DOHH2 (cell line): Measurements from ENCODE around the gene PDE8B.

ENCODE experiments used
- H3F3A ChIP-seq: fragments of 200-600 bp; sonication (generic), shearing (Covaris generic); 2 replicates; pipeline ENCODE4 v1.6.0; 2016; ENCODE audit warnings: antibody characterized with exemption, mild to moderate bottlenecking; ENCODE audit not compliant: control insufficient read depth, insufficient read depth
- H3K27ac ChIP-seq: fragments of 200-600 bp; sonication (generic); 2 replicates; pipeline ENCODE4 v1.5.1; 2014; ENCODE audit warnings: low read depth, mild to moderate bottlenecking, low read length, moderate library complexity
- H3K27me3 ChIP-seq: fragments of 200-600 bp; sonication (generic); 2 replicates; pipeline ENCODE4 v1.6.1; 2014; ENCODE audit warnings: mild to moderate bottlenecking, low read length, mixed read lengths; ENCODE audit not compliant: control insufficient read depth
- H3K36me3 ChIP-seq: fragments of 200-600 bp; sonication (generic); 2 replicates; pipeline ENCODE4 v1.6.1; 2014; ENCODE audit warnings: mild to moderate bottlenecking, low read length, moderate library complexity, mixed read lengths; ENCODE audit not compliant: control insufficient read depth
- H3K4me1 ChIP-seq: fragments of 200-600 bp; sonication (generic); 2 replicates; pipeline ENCODE4 v1.6.1; 2014; ENCODE audit warnings: mild to moderate bottlenecking, low read length, mixed read lengths; ENCODE audit not compliant: control insufficient read depth
- H3K4me2 ChIP-seq: fragments of 200-600 bp; sonication (generic); 2 replicates; pipeline ENCODE4 v1.6.0; 2014; ENCODE audit warnings: mild to moderate bottlenecking, low read length, moderate library complexity
- H3K4me3 ChIP-seq: fragments of 200-600 bp; sonication (generic); 2 replicates; pipeline ENCODE4 v1.5.1; 2014; ENCODE audit warnings: mild to moderate bottlenecking, low read length, mixed read lengths
- H3K79me2 ChIP-seq: fragments of 200-600 bp; sonication (generic); 2 replicates; pipeline ENCODE4 v1.6.1; 2014; ENCODE audit warnings: mild to moderate bottlenecking, low read length, mixed read lengths; ENCODE audit not compliant: control insufficient read depth
- H3K9me2 ChIP-seq: fragments of 200-600 bp; sonication (generic); replicated peaks from 2 replicates; pipeline ENCODE4 v1.6.1; 2014; ENCODE audit warnings: mild to moderate bottlenecking, low read length, mixed read lengths; ENCODE audit not compliant: control insufficient read depth
- H3K9me3 ChIP-seq: fragments of 200-600 bp; sonication (generic); 2 replicates; pipeline ENCODE4 v1.6.1; 2014; ENCODE audit warnings: antibody characterized with exemption, low read length, mixed read lengths; ENCODE audit not compliant: control insufficient read depth, insufficient read depth
- H4K20me1 ChIP-seq: fragments of 200-600 bp; sonication (generic); 2 replicates; pipeline ENCODE4 v1.6.0; 2014; ENCODE audit warnings: low read depth, mild to moderate bottlenecking, antibody characterized with exemption, low read length, moderate library complexity; ENCODE audit not compliant: control insufficient read depth, insufficient read depth
- CTCF ChIP-seq: fragments of 200-600 bp; sonication (generic); IDR thresholded peaks from one replicate; pipeline ENCODE4 v1.5.1; 2014; ENCODE audit warnings: antibody characterized with exemption, mild to moderate bottlenecking, low read depth, low read length; ENCODE audit not compliant: poor library complexity, severe bottlenecking
- EZH2phosphoT487 ChIP-seq: fragments of 200-600 bp; sonication (generic); IDR thresholded peaks from 2 replicates; pipeline ENCODE4 v1.6.1; 2017; ENCODE audit warnings: borderline replicate concordance, mild to moderate bottlenecking, antibody characterized with exemption, low read length, moderate library complexity, mixed read lengths

The PDE8B gene

GRCh38 chr5:77170196-77170890 lies 40.1 kb upstream of the PDE8B start:
- Histone ChIP-seq H3K4me3 (no peak overlapping the region), H3K4me1 (no peaks in the 10 kb centered on the region), H4K20me1 (no peaks in the 10 kb centered on the region), H3K9me3 (no peaks in the 10 kb centered on the region), H3K27ac (no peak overlapping the region), H3K4me2 (no peak overlapping the region), H3F3A (no peaks in the 10 kb centered on the region), H3K27me3 (peaks cover 19% of the 10 kb centered on the region), H3K36me3 (no peaks in the 10 kb centered on the region), H3K9me2 (no peaks in the 10 kb centered on the region), H3K79me2 (no peaks in the 10 kb centered on the region)
- TF ChIP-seq EZH2phosphoT487 (no peak), CTCF (no peak)

DNA sequence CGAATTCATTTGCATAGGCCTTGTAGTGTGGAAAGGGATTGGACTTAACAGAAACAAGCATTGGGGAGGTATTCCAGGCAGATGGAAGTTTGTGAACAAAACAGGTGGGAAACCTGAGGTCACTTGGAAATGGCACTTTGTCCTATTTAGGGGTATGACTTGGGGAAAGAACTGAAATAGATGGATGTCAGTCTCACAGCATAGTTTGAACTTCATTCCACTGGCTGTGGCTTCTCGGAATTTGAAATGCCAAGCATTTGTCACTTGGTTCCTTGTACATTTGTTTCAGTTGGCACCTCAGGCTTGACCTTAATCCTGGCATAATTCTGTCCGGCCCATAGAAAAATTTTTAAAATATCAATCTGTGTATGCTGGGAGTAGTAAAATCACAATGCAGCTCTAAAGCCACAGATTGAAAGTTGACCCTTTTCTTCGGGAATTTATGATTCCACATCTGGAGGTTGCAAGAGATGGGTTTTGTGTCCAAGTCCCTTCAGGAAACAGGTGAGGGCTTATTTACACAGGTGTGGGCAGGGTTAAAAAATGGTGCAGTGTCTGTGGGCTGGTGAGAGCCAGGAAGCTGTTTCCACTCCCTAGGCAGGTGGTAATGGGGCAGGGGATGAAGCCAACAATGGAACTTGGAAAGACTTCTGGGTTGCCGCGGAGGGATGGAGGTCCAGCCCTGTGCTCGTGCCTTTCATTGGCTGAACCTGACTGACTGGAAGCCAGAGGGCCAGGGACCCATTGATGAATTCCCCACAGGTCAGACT lies 39.2 kb upstream of the PDE8B start:
- Histone ChIP-seq H3K4me2 (no peak overlapping the region), H3K4me3 (no peak overlapping the region), H3K27me3 (peaks cover 19% of the 10 kb centered on the region), H3K36me3 (no peaks in the 10 kb centered on the region), H3K79me2 (no peaks in the 10 kb centered on the region), H4K20me1 (no peaks in the 10 kb centered on the region), H3F3A (no peaks in the 10 kb centered on the region), H3K9me3 (no peaks in the 10 kb centered on the region), H3K9me2 (no peaks in the 10 kb centered on the region), H3K4me1 (no peaks in the 10 kb centered on the region), H3K27ac (no peak overlapping the region)
- TF ChIP-seq CTCF (no peak), EZH2phosphoT487 (no peak)

GRCh38 chr5:77172713-77173328 lies 37.7 kb upstream of the PDE8B start:
- H3F3A ChIP-seq: no peaks in the 10 kb centered on the region
- H3K4me2 ChIP-seq: no peak overlapping the region
- no peaks in the 10 kb centered on the region for H3K9me2 ChIP-seq
- no peaks in the 10 kb centered on the region for H4K20me1 ChIP-seq
- no peaks in the 10 kb centered on the region for H3K9me3 ChIP-seq
- H3K27me3 ChIP-seq: peaks cover 19% of the 10 kb centered on the region
- no peaks in the 10 kb centered on the region for H3K4me1 ChIP-seq
- H3K27ac ChIP-seq: no peak overlapping the region
- H3K79me2 ChIP-seq: no peaks in the 10 kb centered on the region
- no peaks in the 10 kb centered on the region for H3K36me3 ChIP-seq
- TF ChIP-seq CTCF: no peak
- no peak for TF ChIP-seq EZH2phosphoT487
- no peak overlapping the region for H3K4me3 ChIP-seq
